GM18907 (cell line): ENCODE data around the gene CCHCR1.
A peak's percentile ranks its signal among the peaks of the same experiment; 100 is the strongest.
"Not testable (repeated sequence)": the region's sequence is repeated elsewhere in the genome, so short reads cannot be mapped to it uniquely, and the experiment has no call there.

ENCODE experiments used
- ATAC-seq: cut with Tn5 transposase; IDR thresholded peaks from one replicate; pipeline ENCODE4 v1.9.1; 2021; ENCODE audit warnings: mild to moderate bottlenecking, moderate library complexity; ENCODE audit not compliant: unreplicated experiment

CCHCR1 gene

GRCh38 chr6:31157513-31158139, at the start of gene CCHCR1:
Gene CCHCR1 (minus strand): TSS chr6:31157802. CDS start chr6:31157600, 202 bp downstream.
- peak; percentile 0 for ATAC-seq

- ATAC-seq = no peak
Observed at GRCh38 chr6:31205638-31206037, 48.0 kb upstream of the CCHCR1 start.

- ATAC-seq = no peak
Observed at GRCh38 chr6:31204751-31205145, 47.1 kb upstream of the CCHCR1 start.

- ATAC-seq = peak; percentile 56
Observed at GRCh38 chr6:31203345-31203979, 45.9 kb upstream of the CCHCR1 start.

- no peak for ATAC-seq
Observed at GRCh38 chr6:31202259-31203166, 44.9 kb upstream of the CCHCR1 start.

GRCh38 chr6:31199105-31199452, 41.5 kb upstream of the CCHCR1 start:
- ATAC-seq = not testable (repeated sequence)

- ATAC-seq = peak; percentile 73
Observed at GRCh38 chr6:31197559-31198305, 40.1 kb upstream of the CCHCR1 start.

GRCh38 chr6:31196251-31197022, 38.8 kb upstream of the CCHCR1 start:
- not testable (repeated sequence) for ATAC-seq

GRCh38 chr6:31195308-31195979, 37.8 kb upstream of the CCHCR1 start:
- ATAC-seq = not testable (repeated sequence)

GRCh38 chr6:31194061-31194834, 36.6 kb upstream of the CCHCR1 start:
- ATAC-seq = no peak

- no peak for ATAC-seq
Observed at GRCh38 chr6:31193206-31193605, 35.6 kb upstream of the CCHCR1 start.

- not testable (repeated sequence) for ATAC-seq
Observed at GRCh38 chr6:31192431-31193105, 35.0 kb upstream of the CCHCR1 start.

GRCh38 chr6:31190488-31190887, 32.9 kb upstream of the CCHCR1 start:
- peak; percentile 71 for ATAC-seq

- ATAC-seq = not testable (repeated sequence)
Observed at GRCh38 chr6:31189223-31189622, 31.6 kb upstream of the CCHCR1 start.

GRCh38 chr6:31187780-31188194, 30.2 kb upstream of the CCHCR1 start:
- no peak for ATAC-seq

- ATAC-seq = no peak
Observed at GRCh38 chr6:31186052-31186734, 28.6 kb upstream of the CCHCR1 start.

GRCh38 chr6:31185695-31186051, 28.1 kb upstream of the CCHCR1 start:
- ATAC-seq = not testable (repeated sequence)

GRCh38 chr6:31183859-31184258, 26.3 kb upstream of the CCHCR1 start:
- ATAC-seq = not testable (repeated sequence)
